CD14-positive monocyte (primary cell): ENCODE measurements around the gene SLC6A6. TPM values are rescaled to one million over a fixed set of nuclear protein-coding genes. Genes with fewer than 3 reads are reported as not detected.

Experiments used
- DNase-seq, 3 donors: peaks; one replicate each; pipeline ENCODE4 v3.0.0-alpha.2; 2011 to 2022
- H2AFZ ChIP-seq: 2 replicates; pipeline ENCODE4 v1.6.0; 2012; ENCODE audit warnings: mild to moderate bottlenecking, low read depth, low read length, inconsistent platforms; ENCODE audit not compliant: insufficient read depth, poor library complexity, severe bottlenecking
- H3K27ac ChIP-seq, 2 donors: 1 replicate in 1 of 2; 2 replicates in 1 of 2; pipeline ENCODE4 v1.5.1; 2012 to 2013; ENCODE audit warnings: low read length in 2 of 2, control low read depth in 1 of 2, inconsistent platforms in 1 of 2, low read depth in 1 of 2, mild to moderate bottlenecking in 1 of 2
- H3K27me3 ChIP-seq, 2 donors: one replicate each; pipeline versions ENCODE4 v1.6.0 to v1.6.1; 2011 to 2013; ENCODE audit warnings: low read length in 2 of 2; ENCODE audit not compliant: control insufficient read depth in 2 of 2, insufficient read depth in 2 of 2
- H3K36me3 ChIP-seq, 2 donors: replicated peaks in 1 of 2; 1 replicate in 1 of 2; 2 replicates in 1 of 2; pipeline versions ENCODE4 v1.5.1 to v1.6.1; 2012 to 2013; ENCODE audit warnings: low read length in 2 of 2, control low read depth in 1 of 2, inconsistent platforms in 1 of 2, mild to moderate bottlenecking in 1 of 2; ENCODE audit not compliant: insufficient read depth in 2 of 2, control insufficient read depth in 1 of 2
- H3K4me1 ChIP-seq, 2 donors: 1 replicate in 1 of 2; 2 replicates in 1 of 2; pipeline versions ENCODE4 v1.5.1 to v1.6.1; 2012 to 2013; ENCODE audit warnings: low read length in 2 of 2, control low read depth in 1 of 2, inconsistent platforms in 1 of 2, mild to moderate bottlenecking in 1 of 2, moderate library complexity in 1 of 2; ENCODE audit not compliant: insufficient read depth in 2 of 2, control insufficient read depth in 1 of 2
- H3K4me2 ChIP-seq: replicated peaks from 2 replicates; pipeline ENCODE3; 2012; ENCODE audit warnings: low read length, moderate library complexity, mild to moderate bottlenecking; ENCODE audit not compliant: poor library complexity, severe bottlenecking; ENCODE audit errors: extremely low read depth
- H3K4me3 ChIP-seq, 3 experiments: fragments of 200-600 bp in 1 of 3; sonication (generic) in 1 of 3; replicated peaks in 1 of 3; 1 replicate in 2 of 3; 2 replicates in 1 of 3; pipeline ENCODE4 v1.5.1; 2011 to 2013; ENCODE audit warnings: low read length in 3 of 3, mild to moderate bottlenecking in 3 of 3, control low read depth in 2 of 3, low read depth in 2 of 3, inconsistent platforms in 1 of 3, moderate library complexity in 1 of 3
- H3K79me2 ChIP-seq: 2 replicates; pipeline ENCODE4 v1.6.0; 2012; ENCODE audit warnings: mild to moderate bottlenecking, control low read depth, inconsistent platforms, low read length, moderate library complexity; ENCODE audit not compliant: insufficient read depth
- H3K9ac ChIP-seq: 2 replicates; pipeline ENCODE4 v1.6.0; 2017; ENCODE audit warnings: low read length, mild to moderate bottlenecking; ENCODE audit not compliant: insufficient read depth, poor library complexity, severe bottlenecking
- H3K9me3 ChIP-seq, 2 donors: replicated peaks in 1 of 2; 1 replicate in 1 of 2; 2 replicates in 1 of 2; pipeline versions ENCODE4 v1.5.1 to v1.6.1; 2012 to 2013; ENCODE audit warnings: low read length in 2 of 2, control low read depth in 1 of 2; ENCODE audit not compliant: control insufficient read depth in 1 of 2, insufficient read depth in 1 of 2
- H4K20me1 ChIP-seq: 2 replicates; pipeline ENCODE4 v1.6.0; 2012; ENCODE audit warnings: mild to moderate bottlenecking, low read length, control low read depth, moderate library complexity; ENCODE audit not compliant: insufficient read depth
- H3K27ac Mint-ChIP-seq, 7 donors: one replicate each; pipeline ENCODE4 v1.8.0; 2020; ENCODE audit warnings: mild to moderate bottlenecking in 7 of 7, mixed read lengths in 7 of 7, moderate library complexity in 6 of 7, inconsistent platforms in 2 of 7
- H3K27me3 Mint-ChIP-seq, 3 donors: one replicate each; pipeline ENCODE4 v1.8.0; 2021 to 2022; ENCODE audit warnings: low read depth in 3 of 3, mild to moderate bottlenecking in 3 of 3, mixed read lengths in 3 of 3, moderate library complexity in 3 of 3, inconsistent platforms in 1 of 3
- H3K36me3 Mint-ChIP-seq, 2 donors: one replicate each; pipeline ENCODE4 v1.8.0; 2020; ENCODE audit warnings: mixed read lengths in 2 of 2, inconsistent platforms in 1 of 2, mild to moderate bottlenecking in 1 of 2
- H3K4me1 Mint-ChIP-seq: one replicate; pipeline ENCODE4 v1.8.0; 2020; ENCODE audit warnings: mild to moderate bottlenecking, mixed read lengths
- H3K4me3 Mint-ChIP-seq, 2 donors: one replicate each; pipeline ENCODE4 v1.8.0; 2020; ENCODE audit warnings: mild to moderate bottlenecking in 2 of 2, mixed read lengths in 2 of 2, moderate library complexity in 1 of 2
- H3K9me3 Mint-ChIP-seq, 7 donors: one replicate each; pipeline ENCODE4 v1.8.0; 2020 to 2022; ENCODE audit warnings: mixed read lengths in 7 of 7, mild to moderate bottlenecking in 6 of 7, moderate library complexity in 6 of 7, inconsistent platforms in 2 of 7
- WGBS: methylation state at CpG from one replicate; pipeline ENCODE4 v1.1.5; 2013; ENCODE audit warnings: missing lambda C conversion rate; ENCODE audit not compliant: insufficient coverage; 5-methylcytosine and 5-hydroxymethylcytosine counted together
- intact Hi-C, 2 donors: fragments of 100-400 bp; cut with micrococcal nuclease; formaldehyde crosslinking; loops; one replicate each; pipeline versions ENCODE4 v1.15.0 to v1.15.1; 2023
- polyA plus RNA-seq, 3 donors: library from polyadenylated mRNA; depleted of rRNA in 1 of 3; unstranded in 2 of 3; stranded (reverse) in 1 of 3; fragments of 300-500 nt in 2 of 3; fragments of >200 nt in 1 of 3; fragmentation: Illumina TruSeq in 2 of 3; gene quantifications; 1 replicate in 2 of 3; 2 replicates in 1 of 3; pipeline ENCODE4 v1.2.3, GENCODE V29; 2012 to 2021
- TF ChIP-seq, protein P1 (sequence below): fragments of 200-600 bp; IDR thresholded peaks from one replicate; pipeline ENCODE4 v1.8.0; 2022; ENCODE audit warnings: antibody characterized with exemption, mild to moderate bottlenecking

The SLC6A6 gene
- polyA plus RNA-seq, 3 donors = 18.4 to 136 (median 24.5) TPM

GRCh38 chr3:14405360-14406238, 3.2 kb downstream of the SLC6A6 start:
- Histone ChIP-seq H4K20me1 (peaks cover 78% of the 10 kb centered on the region), H3K36me3 (peaks cover 8 to 25% of the 10 kb centered on the region in 2 donors), H3K27me3 (no peaks in the 10 kb centered on the region), H3K27ac (peak overlapping the region; percentile 24 to 98), H3K4me2 (peak overlapping the region; percentile 79), H3K4me3 (peak overlapping the region in 2 of 3 experiments; percentile 84 to 100), H3K9me3 (no peaks in the 10 kb centered on the region), H3K79me2 (peaks cover 80% of the 10 kb centered on the region), H2AFZ (no peak overlapping the region), H3K4me1 (peaks cover 54 to 74% of the 10 kb centered on the region in 2 donors), H3K9ac (no peak overlapping the region)
- Mint-ChIP-seq H3K27me3 (peaks cover 6 to 10% (median 10%) of the 10 kb centered on the region in 3 donors), H3K4me1 (peaks cover 70% of the 10 kb centered on the region), H3K27ac (peak overlapping the region; percentile 41 to 89 (median 81)), H3K4me3 (peak overlapping the region; percentile 75 to 99), H3K9me3 (peaks cover 0 to 2% (median 0%) of the 10 kb centered on the region in 7 donors), H3K36me3 (peaks cover 43 to 51% of the 10 kb centered on the region in 2 donors)
- WGBS = 54% methylated on average over 7 of the region's 10 CpGs
- TF ChIP-seq, protein P1, sequence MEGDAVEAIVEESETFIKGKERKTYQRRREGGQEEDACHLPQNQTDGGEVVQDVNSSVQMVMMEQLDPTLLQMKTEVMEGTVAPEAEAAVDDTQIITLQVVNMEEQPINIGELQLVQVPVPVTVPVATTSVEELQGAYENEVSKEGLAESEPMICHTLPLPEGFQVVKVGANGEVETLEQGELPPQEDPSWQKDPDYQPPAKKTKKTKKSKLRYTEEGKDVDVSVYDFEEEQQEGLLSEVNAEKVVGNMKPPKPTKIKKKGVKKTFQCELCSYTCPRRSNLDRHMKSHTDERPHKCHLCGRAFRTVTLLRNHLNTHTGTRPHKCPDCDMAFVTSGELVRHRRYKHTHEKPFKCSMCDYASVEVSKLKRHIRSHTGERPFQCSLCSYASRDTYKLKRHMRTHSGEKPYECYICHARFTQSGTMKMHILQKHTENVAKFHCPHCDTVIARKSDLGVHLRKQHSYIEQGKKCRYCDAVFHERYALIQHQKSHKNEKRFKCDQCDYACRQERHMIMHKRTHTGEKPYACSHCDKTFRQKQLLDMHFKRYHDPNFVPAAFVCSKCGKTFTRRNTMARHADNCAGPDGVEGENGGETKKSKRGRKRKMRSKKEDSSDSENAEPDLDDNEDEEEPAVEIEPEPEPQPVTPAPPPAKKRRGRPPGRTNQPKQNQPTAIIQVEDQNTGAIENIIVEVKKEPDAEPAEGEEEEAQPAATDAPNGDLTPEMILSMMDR = peak; percentile 15
- DNase-seq = peak in 2 of 3 donors; percentile 26 to 55
- intact Hi-C loops = no loop called here

GRCh38 chr3:14406336-14406735, 3.9 kb downstream of the SLC6A6 start:
- Histone ChIP-seq H3K27ac (peak overlapping the region in 1 of 2 donors; percentile 98), H3K4me1 (peaks cover 61 to 76% of the 10 kb centered on the region in 2 donors), H3K36me3 (peaks cover 11 to 25% of the 10 kb centered on the region in 2 donors), H3K9ac (no peak overlapping the region), H3K79me2 (peaks cover 86% of the 10 kb centered on the region), H2AFZ (no peak overlapping the region), H3K27me3 (no peaks in the 10 kb centered on the region), H3K9me3 (no peaks in the 10 kb centered on the region), H3K4me2 (peak overlapping the region; percentile 4), H4K20me1 (peaks cover 84% of the 10 kb centered on the region), H3K4me3 (peak overlapping the region in 1 of 3 experiments; percentile 100)
- no peak for DNase-seq
- peaks cover 0 to 3% (median 0%) of the 10 kb centered on the region in 7 donors for H3K9me3 Mint-ChIP-seq
- H3K4me1 Mint-ChIP-seq = peaks cover 71% of the 10 kb centered on the region
- H3K36me3 Mint-ChIP-seq = peaks cover 45 to 55% of the 10 kb centered on the region in 2 donors
- 77% methylated on average over 5 of the region's 5 CpGs for WGBS
- peak overlapping the region in 5 of 7 donors; percentile 30 to 58 (median 42) for H3K27ac Mint-ChIP-seq
- H3K27me3 Mint-ChIP-seq = peaks cover 4 to 8% (median 6%) of the 10 kb centered on the region in 3 donors
- no peak overlapping the region for H3K4me3 Mint-ChIP-seq
- TF ChIP-seq, protein P1 = no peak
- intact Hi-C loops = no loop called here
